ENCODE results near the gene ANKRD44.
A peak's percentile ranks its signal among the peaks of the same experiment; 100 is the strongest.

The ANKRD44 gene

DNA sequence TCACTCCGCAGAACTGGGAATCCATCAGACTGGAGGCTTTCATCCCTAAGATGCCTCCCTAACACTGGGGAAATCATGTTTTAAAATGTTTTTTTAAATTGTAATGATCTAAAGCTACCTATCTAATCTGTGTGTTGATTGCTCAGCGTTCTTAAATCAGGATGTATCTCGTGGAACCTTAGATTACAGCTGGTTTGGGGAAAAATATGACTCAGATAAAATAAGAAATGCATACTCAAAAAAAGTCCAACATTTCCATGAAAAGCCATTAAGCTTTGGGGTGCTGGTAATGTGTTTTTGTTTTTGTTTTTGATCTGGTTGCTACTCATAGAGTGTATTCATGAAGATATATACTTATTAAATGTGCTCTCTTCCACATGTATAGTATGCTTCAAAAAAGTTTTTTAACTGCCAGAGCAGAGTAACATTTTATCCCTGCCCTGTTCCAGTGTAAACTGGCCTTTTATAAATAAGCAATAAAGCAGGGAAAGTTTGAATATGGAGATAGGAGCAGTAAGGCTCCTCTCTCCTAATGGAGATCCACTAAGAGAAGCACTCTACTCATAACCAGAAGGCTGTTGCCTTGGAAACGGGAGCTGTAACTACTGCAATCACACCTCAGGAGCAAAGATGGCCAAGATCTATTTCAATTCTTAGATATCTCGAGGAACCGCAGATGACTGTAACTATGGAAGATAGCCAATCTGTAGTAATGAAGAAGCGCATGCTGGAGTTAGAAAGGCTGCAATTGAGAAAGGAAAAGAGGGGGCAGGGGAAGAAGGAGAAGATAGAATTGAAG is 41.6 kb downstream of the ANKRD44 start:
- in situ Hi-C loops (cut with HindIII; ENCODE audit: low sequenced_read_pairs), result no loop called here
- no peak overlapping the region for H3K4me3 ChIP-seq (ENCODE audit: low read depth, low read length)
- TF ChIP-seq, protein P1, sequence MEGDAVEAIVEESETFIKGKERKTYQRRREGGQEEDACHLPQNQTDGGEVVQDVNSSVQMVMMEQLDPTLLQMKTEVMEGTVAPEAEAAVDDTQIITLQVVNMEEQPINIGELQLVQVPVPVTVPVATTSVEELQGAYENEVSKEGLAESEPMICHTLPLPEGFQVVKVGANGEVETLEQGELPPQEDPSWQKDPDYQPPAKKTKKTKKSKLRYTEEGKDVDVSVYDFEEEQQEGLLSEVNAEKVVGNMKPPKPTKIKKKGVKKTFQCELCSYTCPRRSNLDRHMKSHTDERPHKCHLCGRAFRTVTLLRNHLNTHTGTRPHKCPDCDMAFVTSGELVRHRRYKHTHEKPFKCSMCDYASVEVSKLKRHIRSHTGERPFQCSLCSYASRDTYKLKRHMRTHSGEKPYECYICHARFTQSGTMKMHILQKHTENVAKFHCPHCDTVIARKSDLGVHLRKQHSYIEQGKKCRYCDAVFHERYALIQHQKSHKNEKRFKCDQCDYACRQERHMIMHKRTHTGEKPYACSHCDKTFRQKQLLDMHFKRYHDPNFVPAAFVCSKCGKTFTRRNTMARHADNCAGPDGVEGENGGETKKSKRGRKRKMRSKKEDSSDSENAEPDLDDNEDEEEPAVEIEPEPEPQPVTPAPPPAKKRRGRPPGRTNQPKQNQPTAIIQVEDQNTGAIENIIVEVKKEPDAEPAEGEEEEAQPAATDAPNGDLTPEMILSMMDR (IDR thresholded peaks at IDR 0.05; ENCODE audit: low read depth, low read length), result no peak
- peak; percentile 70 for DNase-seq (ENCODE audit: low read depth, low spot score)

- in situ Hi-C loops (cut with HindIII; ENCODE audit: low sequenced_read_pairs), result no loop called here
- no peak for DNase-seq (ENCODE audit: low read depth, low spot score)
- no peak overlapping the region for H3K4me3 ChIP-seq (ENCODE audit: low read depth, low read length)
- TF ChIP-seq, protein P1 (IDR thresholded peaks at IDR 0.05; ENCODE audit: low read depth, low read length), result no peak
Measured at GRCh38 chr2:197266477-197266876, 44.1 kb downstream of the ANKRD44 start.

DNA sequence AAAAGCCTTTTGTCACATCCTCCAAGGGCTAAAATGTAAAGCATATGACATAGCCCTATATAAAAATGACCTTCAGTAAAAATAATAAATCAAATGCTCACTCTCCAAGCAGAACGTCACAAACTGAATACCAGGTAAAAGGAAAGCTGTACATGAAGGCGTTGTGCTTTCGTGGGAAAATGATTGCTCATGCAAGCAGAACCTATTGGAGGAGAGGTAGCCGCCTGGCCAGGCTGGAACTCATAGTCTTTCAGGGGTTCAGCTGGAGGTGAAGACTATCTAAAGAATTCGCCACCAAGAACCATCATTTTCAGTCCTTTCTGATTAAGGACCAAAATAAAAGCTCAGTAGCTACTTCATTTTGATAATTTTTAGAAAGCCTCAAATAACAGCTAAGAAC is 44.7 kb downstream of the ANKRD44 start:
- no peak overlapping the region for H3K4me3 ChIP-seq (ENCODE audit: low read depth, low read length)
- TF ChIP-seq, protein P1 (IDR thresholded peaks at IDR 0.05; ENCODE audit: low read depth, low read length), result no peak
- in situ Hi-C loops (cut with HindIII; ENCODE audit: low sequenced_read_pairs), result no loop called here
- DNase-seq (ENCODE audit: low read depth, low spot score), result no peak

DNA sequence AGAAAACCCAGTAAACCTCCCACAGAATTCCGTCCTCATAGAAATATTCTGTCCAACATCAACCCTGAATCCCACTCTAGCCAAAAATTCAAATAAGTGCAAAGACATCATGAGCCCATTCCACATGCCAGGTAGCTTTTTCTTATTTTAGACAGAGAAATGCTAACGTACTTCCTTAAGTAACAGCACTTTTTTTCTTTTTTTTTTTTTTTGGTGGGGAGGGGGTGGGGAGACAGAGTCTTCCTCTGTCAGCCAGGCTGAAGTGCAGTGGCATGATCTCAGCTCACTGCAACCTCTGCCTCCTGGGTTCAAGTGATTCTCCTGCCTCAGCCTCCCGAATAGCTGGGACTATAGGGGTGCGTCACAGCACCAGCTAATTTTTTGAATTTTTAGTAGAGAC is 45.5 kb downstream of the ANKRD44 start:
- in situ Hi-C loops (cut with HindIII; ENCODE audit: low sequenced_read_pairs), result no loop called here
- no peak for DNase-seq (ENCODE audit: low read depth, low spot score)
- TF ChIP-seq, protein P1 (IDR thresholded peaks at IDR 0.05; ENCODE audit: low read depth, low read length), result no peak
- no peak overlapping the region for H3K4me3 ChIP-seq (ENCODE audit: low read depth, low read length)

DNA sequence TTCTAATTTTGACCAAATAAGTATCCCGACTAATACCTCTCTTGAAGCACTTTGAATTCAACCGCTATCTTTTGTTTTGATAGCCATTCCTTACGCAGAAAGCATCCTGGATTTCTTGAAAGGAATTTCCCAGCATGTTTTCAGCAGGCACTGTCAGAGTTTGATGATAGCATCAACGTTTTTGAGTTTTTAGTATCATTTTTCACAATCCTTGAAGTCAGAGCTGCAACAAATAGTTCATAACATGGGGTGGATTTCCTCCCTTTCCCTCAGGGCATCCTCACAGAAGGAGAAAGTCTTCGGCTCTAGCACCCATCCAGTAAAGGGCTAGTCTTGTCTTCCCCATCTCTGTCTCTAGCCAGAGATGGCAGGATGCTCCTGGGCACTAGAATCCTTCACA is 46.2 kb downstream of the ANKRD44 start:
- no peak overlapping the region for H3K4me3 ChIP-seq (ENCODE audit: low read depth, low read length)
- in situ Hi-C loops (cut with HindIII; ENCODE audit: low sequenced_read_pairs), result no loop called here
- TF ChIP-seq, protein P1 (IDR thresholded peaks at IDR 0.05; ENCODE audit: low read depth, low read length), result no peak
- no peak for DNase-seq (ENCODE audit: low read depth, low spot score)

- no peak for DNase-seq (ENCODE audit: low read depth, low spot score)
- H3K4me3 ChIP-seq (ENCODE audit: low read depth, low read length), result no peak overlapping the region
- in situ Hi-C loops (cut with HindIII; ENCODE audit: low sequenced_read_pairs), result no loop called here
- TF ChIP-seq, protein P1 (IDR thresholded peaks at IDR 0.05; ENCODE audit: low read depth, low read length), result no peak
Measured at GRCh38 chr2:197263077-197263476, 47.5 kb downstream of the ANKRD44 start.
